SU-DHL-6 (cell line): Measurements from ENCODE around the gene GUSB.

Source experiments
- EZH2phosphoT487 ChIP-seq: fragments of 200-600 bp; sonication (generic), shearing (Covaris generic); conservative IDR thresholded peaks from 2 replicates; pipeline ENCODE4 v1.6.1; 2018; ENCODE audit warnings: mild to moderate bottlenecking, antibody characterized with exemption, low read length, moderate library complexity, mixed read lengths
- TF ChIP-seq, protein P1 (sequence below): fragments of 200-600 bp; sonication (generic); IDR thresholded peaks from one replicate; pipeline ENCODE4 v1.5.1; 2017; ENCODE audit warnings: antibody characterized with exemption, mild to moderate bottlenecking, low read length, moderate library complexity; ENCODE audit not compliant: insufficient read depth, poor library complexity, severe bottlenecking

DNA sequence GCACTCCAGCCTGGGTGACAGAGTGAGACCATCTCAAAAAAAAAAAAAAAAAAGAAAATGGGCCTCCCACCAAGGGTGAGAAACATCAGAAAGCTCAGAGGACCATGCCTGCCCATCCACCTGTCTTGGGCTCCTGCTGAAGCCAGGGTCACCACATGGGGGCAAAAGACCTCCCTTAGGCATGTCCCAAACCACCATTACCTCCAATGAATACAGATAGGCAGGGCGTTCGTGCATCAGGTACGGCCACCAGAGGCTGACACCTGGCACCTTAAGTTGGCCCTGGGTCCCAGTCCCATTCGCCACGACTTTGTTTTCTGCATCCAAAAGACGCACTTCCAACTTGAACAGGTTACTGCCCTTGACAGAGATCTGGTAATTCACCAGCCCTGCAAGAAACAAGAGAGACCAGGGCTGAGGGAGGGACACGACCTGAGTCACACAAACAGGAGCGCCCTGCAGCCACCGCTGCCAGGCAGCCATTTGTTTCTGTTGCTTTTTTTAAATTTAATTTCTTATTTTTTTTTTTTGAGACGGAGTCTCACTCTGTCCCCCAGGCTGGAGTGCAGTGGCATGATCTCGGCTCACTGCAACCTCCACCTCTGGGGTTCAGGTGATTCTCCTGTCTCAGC lies 6.1 kb downstream of the GUSB start:
- TF ChIP-seq, protein P1, sequence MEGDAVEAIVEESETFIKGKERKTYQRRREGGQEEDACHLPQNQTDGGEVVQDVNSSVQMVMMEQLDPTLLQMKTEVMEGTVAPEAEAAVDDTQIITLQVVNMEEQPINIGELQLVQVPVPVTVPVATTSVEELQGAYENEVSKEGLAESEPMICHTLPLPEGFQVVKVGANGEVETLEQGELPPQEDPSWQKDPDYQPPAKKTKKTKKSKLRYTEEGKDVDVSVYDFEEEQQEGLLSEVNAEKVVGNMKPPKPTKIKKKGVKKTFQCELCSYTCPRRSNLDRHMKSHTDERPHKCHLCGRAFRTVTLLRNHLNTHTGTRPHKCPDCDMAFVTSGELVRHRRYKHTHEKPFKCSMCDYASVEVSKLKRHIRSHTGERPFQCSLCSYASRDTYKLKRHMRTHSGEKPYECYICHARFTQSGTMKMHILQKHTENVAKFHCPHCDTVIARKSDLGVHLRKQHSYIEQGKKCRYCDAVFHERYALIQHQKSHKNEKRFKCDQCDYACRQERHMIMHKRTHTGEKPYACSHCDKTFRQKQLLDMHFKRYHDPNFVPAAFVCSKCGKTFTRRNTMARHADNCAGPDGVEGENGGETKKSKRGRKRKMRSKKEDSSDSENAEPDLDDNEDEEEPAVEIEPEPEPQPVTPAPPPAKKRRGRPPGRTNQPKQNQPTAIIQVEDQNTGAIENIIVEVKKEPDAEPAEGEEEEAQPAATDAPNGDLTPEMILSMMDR: no peak
- TF ChIP-seq EZH2phosphoT487: no peak
